Body of pancreas (tissue), 4 donors: ENCODE measurements around the gene CACNA2D4.

ENCODE experiments used
- CTCF ChIP-seq, 7 experiments: fragments of 450-650 bp in 4 of 7; fragments of 200-600 bp in 3 of 7; sonication (generic) in 3 of 7; IDR thresholded peaks; one replicate each; pipeline ENCODE4 v1.5.1; 2016 to 2019; ENCODE audit warnings: antibody characterized with exemption in 7 of 7
- POLR2A ChIP-seq, 3 donors: fragments of 450-650 bp; IDR thresholded peaks; one replicate each; pipeline ENCODE4 v1.6.1; 2016; ENCODE audit warnings: antibody characterized with exemption in 3 of 3, mild to moderate bottlenecking in 2 of 3

- TF ChIP-seq CTCF (IDR thresholded peaks at IDR 0.05): no peak
- TF ChIP-seq POLR2A (IDR thresholded peaks at IDR 0.05): no peak
Observed at GRCh38 chr12:1928439-1929121, 10.1 kb upstream of the CACNA2D4 start.
